GM18870 (cell line): Measurements from ENCODE around the gene GPR173.
A peak's percentile ranks its signal among the peaks of the same experiment; 100 is the strongest.

Experiments used
- ATAC-seq: cut with Tn5 transposase; IDR thresholded peaks from one replicate; pipeline ENCODE4 v1.9.1; 2021; ENCODE audit warnings: moderate library complexity; ENCODE audit not compliant: unreplicated experiment

Gene GPR173

DNA sequence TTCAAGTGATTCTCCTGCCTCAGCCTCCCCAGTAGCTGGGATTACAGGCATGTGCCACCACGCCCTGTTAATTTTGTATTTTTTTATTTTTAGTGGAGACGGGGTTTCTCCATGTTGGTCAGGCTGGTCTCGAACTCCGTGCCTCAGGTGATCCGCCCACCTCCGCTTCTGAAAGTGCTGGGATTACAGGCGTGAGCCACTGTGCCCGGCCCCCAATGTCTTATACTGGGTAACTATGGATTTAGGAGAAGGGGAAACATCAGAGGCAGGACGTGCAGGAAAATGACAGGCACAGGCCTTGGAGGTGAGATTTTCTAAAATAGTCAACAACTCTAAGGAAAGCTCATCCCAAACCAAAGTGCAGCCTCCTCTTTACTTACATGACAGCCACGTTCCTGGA, 22.5 kb downstream of the GPR173 start:
- ATAC-seq, result no peak

DNA sequence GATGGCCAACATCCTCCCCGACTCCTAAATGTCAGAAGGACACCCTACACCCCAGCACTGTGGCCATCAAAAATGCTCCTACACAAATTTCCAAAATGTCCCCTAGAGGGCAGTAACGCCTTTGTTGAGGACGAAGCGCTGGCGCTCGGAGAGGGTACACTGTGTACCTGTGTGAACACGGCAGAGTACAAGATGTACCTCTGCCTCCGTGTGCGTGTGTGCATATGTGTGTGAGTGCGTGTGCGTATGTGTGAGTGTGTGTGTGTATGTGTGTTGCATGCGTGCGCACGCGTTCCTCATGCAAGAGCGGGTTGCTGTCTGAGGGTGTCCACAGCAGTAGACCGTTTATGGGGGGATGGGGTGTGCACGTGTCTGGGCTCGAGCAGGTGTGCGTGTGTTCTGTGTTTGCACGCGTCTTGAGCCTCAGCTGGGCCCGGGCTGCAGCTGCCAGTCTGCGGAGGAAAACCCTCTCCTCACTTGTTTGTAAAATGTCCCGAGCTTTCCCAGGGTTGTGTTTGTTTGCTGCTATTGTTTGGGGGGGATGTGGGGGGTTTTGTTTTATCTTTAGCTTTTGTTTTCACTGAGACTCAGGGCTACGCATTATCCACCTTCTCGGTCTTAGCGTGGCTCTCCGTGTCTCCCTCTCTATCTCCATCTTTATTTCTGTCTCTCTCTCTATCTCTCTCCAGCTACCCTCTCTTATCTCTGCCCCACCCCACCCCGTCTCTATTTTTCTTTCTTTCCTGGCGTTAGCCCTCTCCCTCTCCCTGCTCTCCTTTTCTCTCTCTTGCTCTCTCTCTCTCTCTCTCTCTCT, 23.2 kb downstream of the GPR173 start:
- ATAC-seq, result peak; percentile 89

DNA sequence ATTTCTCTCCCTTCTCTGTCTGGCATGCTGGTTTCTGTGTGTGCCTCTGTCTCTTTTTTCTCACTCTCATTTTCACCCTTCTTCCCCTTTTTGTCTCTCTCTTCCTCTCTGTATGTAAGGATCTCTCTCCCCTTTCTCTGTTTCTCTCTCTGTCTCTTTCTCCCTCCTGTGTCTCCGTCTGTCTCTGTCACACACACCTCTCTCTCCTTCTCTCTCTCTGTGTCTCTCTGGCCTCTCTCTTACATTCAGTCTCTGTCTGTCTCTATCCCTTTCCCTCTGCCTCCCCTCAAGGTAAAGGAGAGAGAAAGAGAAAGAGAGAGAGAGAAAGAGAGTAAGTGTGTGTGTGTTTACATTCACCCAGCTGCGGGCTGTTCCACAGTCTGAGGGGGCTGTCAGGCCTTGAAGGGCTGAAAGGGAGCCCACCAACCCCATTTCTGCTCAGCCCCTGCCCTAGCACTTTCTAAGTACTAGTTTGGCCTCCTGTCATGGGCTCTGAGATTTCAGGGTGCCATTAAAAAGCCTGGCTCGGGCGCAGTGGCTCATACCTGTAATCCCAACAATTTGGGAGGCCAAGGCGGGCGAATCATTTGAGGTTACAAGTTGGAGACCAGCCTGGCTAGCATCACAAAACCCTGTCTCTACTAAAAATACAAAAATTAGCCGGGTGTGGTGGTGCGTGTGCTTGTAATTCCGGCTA, 24.0 kb downstream of the GPR173 start:
- no peak for ATAC-seq

DNA sequence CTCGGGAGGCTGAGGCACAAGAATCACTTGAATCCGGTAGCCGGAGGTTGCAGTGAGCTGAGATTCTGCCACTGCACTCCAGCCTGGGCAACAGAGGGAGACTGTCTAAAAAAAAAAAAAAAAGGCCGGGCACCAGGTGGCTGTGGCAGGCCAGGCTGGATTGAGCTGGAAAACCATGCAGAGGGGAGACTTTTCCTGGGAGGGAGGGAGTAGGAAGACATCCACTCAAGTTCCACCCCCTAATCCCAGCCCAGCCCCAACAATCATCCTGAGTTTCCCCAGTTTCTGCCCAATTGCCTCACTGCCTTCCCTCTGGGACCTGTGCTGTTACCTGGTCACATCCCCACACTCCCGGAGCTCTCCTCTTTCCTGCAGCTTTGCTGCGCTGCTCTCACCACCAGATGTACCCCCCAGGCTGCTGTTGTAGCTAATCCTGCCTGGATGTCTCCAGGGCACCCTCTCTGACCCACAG, 24.6 kb downstream of the GPR173 start:
- no peak for ATAC-seq

DNA sequence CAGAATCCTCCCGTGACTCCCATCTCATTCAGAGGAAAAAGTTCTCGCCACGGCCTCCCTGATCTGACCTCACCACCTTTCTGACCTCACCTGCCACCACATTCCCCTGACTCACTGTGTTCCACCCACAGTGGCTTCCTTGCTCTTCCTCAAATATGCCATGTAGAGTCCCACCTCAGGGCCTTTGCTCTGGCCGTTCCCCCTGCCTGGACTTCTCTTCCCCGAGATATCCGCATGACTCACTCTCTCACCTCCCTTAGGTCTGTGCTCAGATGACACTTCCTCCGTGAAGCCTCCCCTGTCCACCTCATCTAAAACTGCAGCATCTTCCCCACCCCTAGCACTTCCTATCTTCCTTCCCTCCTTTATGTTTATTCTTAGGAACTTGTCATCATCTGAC, 26.4 kb downstream of the GPR173 start:
- no peak for ATAC-seq

DNA sequence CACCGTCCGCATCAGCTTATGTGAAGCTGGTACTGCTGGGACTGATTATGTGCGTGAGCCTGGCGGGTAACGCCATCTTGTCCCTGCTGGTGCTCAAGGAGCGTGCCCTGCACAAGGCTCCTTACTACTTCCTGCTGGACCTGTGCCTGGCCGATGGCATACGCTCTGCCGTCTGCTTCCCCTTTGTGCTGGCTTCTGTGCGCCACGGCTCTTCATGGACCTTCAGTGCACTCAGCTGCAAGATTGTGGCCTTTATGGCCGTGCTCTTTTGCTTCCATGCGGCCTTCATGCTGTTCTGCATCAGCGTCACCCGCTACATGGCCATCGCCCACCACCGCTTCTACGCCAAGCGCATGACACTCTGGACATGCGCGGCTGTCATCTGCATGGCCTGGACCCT, 28.1 kb downstream of the GPR173 start:
- ATAC-seq, result no peak

DNA sequence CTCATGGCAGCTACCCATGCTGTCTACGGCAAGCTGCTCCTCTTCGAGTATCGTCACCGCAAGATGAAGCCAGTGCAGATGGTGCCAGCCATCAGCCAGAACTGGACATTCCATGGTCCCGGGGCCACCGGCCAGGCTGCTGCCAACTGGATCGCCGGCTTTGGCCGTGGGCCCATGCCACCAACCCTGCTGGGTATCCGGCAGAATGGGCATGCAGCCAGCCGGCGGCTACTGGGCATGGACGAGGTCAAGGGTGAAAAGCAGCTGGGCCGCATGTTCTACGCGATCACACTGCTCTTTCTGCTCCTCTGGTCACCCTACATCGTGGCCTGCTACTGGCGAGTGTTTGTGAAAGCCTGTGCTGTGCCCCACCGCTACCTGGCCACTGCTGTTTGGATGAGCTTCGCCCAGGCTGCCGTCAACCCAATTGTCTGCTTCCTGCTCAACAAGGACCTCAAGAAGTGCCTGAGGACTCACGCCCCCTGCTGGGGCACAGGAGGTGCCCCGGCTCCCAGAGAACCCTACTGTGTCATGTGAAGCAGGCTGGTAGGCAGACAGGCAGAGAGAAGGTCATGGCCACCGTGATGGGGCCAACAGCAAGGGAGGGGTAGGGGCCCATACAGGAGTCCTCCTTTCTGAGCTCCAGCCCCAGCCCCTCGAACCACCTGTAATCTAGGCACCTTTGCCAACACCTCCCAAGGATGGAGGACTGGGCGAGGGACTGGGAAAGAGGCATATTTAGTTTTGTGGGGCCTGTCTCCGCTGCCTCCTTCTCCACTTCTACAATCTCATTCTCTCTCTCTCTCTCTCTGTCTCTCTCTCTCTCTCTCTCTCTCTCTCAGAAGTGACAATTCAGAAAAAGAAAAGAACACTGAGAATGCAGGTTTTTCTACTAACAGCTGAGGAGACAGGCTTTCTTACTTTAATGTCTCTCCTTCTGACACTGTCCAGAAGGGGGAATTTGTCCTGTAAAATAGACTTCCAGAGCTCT, 28.9 kb downstream of the GPR173 start:
- ATAC-seq, result no peak

DNA sequence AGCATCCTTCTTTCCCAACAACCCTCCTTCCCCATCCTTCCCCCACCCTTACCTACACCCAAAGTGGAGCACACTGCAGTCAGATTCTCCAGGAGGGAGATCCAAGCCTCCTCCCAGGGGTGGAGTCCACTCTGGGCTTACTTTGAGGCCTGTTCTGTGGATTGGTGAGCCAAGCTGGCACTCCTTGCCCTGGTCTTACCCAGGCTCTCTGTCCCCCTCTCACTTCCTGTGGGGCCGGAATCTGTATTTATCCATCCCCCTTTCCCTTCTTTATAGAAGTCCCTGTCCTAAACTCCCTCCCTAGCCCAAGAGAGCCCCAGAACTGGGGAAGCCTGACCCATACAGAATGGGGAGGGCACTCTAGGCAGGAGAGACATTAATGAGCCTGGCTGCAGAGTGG, 30.4 kb downstream of the GPR173 start:
- no peak for ATAC-seq

DNA sequence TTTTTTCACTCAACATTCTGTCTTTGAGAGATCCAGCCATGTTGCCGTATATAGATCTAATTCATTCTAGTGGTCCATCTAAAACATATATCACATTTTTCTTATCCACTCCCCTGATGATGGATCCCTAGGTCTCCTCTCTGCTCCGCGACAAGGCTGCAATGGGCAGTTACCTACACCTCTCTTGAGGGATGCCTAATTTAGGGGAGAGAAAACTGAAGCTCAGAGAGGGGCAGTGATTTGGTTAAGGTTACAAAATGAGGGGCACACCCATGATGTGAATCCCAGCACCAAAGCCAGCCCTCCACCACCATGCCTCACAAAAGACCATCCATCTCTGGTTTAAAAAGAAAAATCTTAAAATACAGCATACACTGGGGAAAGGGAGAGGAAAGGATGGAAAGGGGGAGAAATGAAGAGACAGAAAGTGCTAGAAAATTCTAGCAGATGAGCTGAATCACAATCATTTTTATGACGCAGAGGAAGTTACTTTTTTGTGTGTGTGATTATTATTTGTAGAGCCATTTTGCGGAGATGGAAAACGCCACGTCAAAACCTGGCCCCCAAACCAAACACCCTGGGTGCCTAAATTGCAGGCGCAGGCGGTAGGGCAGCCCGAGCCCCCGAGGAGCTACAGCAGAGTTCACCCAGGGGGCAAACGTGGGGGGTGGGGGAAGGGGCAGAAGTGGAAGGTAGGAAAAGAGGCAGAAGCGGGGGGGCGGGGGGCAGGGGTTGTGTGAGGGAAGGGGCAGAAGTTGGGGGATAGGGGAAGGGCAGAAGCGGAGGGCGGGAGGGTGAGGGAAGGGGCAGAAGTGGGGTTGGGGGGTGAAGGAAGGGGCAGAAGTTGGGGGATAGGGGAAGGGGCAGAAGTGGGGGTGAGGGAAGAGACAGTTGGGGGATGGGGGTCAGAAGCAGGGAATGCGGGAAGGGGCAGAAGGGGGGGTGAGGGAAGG, 32.3 kb downstream of the GPR173 start:
- ATAC-seq, result no peak

DNA sequence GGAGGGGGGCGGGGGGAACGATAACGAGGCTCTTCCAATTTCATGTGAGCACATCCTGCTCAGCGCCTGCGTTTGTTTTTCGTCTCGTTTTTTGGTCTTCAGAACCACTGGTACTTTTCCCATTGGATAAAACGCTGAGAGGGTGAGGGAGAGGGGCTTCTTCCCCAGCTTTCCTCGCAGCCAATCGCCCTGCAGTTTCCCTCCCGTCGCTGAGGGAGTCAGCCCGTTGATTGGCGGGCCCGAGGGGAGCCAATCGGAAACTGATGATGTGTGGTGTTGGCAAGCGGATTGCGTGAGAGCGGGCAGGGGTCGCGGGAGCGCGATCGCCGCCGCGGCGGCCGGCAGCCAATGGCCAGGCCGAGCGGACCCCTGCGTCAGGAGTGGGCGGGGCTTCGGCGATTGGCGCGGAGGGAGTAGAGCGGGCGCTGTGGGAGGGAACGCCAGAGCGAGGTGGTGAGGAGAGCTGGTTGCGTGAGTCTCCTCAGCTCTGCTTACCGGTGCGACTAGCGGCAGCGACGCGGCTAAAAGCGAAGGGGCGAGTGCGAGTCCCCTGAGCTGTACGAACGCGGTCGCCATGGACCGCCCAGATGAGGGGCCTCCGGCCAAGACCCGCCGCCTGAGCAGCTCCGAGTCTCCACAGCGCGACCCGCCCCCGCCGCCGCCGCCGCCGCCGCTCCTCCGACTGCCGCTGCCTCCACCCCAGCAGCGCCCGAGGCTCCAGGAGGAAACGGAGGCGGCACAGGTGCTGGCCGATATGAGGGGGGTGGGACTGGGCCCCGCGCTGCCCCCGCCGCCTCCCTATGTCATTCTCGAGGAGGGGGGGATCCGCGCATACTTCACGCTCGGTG, 33.6 kb downstream of the GPR173 start, which contains the start of gene TSPYL2:
Gene TSPYL2, plus strand, starts transcription at position 443 of the 848 bp plus-strand sequence. Its CDS starts 132 bp downstream, at position 575.
- ATAC-seq, result peak; percentile 88

DNA sequence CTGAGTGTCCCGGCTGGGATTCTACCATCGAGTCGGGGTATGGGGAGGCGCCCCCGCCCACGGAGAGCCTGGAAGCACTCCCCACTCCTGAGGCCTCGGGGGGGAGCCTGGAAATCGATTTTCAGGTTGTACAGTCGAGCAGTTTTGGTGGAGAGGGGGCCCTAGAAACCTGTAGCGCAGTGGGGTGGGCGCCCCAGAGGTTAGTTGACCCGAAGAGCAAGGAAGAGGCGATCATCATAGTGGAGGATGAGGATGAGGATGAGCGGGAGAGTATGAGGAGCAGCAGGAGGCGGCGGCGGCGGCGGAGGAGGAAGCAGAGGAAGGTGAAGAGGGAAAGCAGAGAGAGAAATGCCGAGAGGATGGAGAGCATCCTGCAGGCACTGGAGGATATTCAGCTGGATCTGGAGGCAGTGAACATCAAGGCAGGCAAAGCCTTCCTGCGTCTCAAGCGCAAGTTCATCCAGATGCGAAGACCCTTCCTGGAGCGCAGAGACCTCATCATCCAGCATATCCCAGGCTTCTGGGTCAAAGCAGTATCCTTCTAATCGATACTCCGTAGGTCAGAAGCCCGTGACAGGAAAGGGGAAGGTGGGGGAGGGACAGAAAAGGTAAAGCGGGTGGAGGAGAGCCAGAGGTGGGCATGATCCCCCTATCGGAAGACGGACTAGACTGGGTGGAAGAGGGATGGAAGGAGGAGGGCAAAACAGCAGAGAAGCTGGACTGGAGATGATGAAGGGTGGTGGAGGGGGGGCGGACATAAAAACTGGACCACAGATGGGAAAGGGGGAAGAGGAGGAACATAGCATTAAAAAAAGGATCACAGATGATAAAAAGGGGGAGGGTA, 34.4 kb downstream of the GPR173 start:
- ATAC-seq, result no peak

DNA sequence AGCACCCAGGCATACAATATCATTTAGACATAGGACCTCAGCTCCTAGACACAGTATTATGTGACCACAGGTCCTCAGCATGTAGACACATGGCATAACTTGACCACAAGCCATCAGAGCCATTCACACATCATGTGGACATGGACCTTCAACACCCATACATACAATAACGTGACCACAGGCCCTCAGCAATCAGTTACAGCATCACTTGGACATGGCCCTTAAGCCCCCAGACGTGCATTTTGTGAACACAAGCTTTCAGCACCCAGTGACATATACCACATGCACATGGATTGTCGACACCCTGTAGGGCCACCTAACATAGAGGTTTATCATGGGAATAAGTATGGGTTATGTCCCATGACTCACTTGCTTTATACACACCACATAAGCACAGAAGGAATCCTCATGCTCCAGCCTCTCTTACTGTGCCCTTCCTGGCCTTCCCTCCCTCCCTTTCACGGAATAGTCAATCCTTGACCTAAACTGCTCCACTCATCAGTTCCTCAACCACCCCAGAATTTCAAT, 35.5 kb downstream of the GPR173 start:
- no peak for ATAC-seq

DNA sequence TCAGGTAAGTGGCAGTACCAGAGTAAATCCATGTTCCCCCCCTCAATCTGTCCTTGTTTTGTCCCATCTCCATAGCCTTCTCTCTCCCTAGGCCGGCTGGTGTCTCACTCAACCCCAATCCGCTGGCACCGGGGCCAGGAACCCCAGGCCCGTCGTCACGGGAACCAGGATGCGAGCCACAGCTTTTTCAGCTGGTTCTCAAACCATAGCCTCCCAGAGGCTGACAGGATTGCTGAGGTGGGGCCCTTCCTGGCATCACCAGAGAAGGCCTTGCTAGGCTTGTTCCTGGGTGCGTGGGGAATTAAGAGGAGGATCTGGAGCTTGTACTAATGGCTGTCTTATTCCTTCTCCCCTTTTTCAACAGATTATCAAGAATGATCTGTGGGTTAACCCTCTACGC, 36.3 kb downstream of the GPR173 start:
- ATAC-seq, result no peak

DNA sequence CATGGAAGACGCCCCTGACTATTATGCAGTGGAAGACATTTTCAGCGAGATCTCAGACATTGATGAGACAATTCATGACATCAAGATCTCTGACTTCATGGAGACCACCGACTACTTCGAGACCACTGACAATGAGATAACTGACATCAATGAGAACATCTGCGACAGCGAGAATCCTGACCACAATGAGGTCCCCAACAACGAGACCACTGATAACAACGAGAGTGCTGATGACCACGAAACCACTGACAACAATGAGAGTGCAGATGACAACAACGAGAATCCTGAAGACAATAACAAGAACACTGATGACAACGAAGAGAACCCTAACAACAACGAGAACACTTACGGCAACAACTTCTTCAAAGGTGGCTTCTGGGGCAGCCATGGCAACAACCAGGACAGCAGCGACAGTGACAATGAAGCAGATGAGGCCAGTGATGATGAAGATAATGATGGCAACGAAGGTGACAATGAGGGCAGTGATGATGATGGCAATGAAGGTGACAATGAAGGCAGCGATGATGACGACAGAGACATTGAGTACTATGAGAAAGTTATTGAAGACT, 37.2 kb downstream of the GPR173 start:
- no peak for ATAC-seq

DNA sequence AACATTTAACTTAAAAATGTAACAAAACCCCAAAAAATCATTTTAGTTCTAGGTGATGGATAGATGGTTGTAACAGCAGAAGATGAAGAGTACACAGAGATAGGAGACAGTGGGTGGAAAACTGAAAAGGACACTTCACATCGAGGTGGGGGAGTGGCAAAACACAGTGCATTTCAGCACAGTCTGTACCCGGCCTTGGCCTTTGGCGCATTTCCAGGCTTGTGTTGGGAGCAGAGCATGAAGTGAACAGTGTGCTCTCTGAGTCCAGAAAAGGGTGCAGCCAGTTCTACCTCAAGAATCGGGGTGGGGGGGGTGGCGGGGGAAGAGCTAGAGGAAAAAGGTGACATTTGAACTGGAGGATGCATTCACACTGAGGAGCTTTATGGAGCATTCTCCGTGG, 37.9 kb downstream of the GPR173 start:
- ATAC-seq, result no peak

DNA sequence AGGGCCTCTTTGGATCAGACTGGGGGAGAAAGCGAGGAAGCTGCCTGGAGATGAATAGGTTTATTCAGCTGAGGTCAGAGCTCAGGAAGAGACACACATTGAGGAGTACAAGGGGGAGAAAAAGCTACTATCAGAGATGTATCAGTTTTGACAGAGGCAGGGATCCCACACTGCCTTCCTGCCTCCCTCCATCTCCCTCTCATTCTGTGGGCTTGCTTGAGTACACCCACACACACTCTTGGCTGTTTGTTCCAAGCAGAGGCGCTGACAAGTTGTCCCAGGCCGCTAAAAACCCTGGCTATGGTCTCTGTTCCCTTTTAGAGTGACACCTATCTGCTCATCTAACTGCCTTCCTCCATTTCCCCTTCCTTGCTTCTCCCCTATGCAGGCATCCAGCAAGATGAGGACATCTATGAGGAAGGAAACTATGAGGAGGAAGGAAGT, 38.8 kb downstream of the GPR173 start:
- ATAC-seq, result no peak
